Fibroblast of lung (primary cell): ENCODE data around the gene SHISAL2B. TPM values are rescaled to one million over a fixed set of nuclear protein-coding genes. Genes with fewer than 3 reads are reported as not detected.

Experiments used
- DNase-seq, 2 donors: peaks; one replicate each; pipeline versions ENCODE4 v3.0.0 to v3.0.0-alpha.2; 2010; ENCODE audit warnings: low read depth in 2 of 2
- H2AFZ ChIP-seq: 2 replicates; pipeline ENCODE4 v1.5.1; 2012; ENCODE audit warnings: low read length, control low read depth, inconsistent platforms
- H3K27ac ChIP-seq: 2 replicates; pipeline ENCODE4 v1.5.1; 2011; ENCODE audit warnings: low read length, control low read depth; ENCODE audit not compliant: insufficient read depth
- H3K27me3 ChIP-seq: 2 replicates; pipeline ENCODE4 v1.5.1; 2011; ENCODE audit warnings: mild to moderate bottlenecking, low read length; ENCODE audit not compliant: control insufficient read depth, insufficient read depth
- H3K36me3 ChIP-seq: 2 replicates; pipeline ENCODE4 v1.5.1; 2011; ENCODE audit warnings: low read length; ENCODE audit not compliant: control insufficient read depth, insufficient read depth
- H3K4me1 ChIP-seq: 2 replicates; pipeline ENCODE4 v1.5.1; 2011; ENCODE audit warnings: low read length; ENCODE audit not compliant: control insufficient read depth, insufficient read depth; ENCODE audit errors: extremely low read depth
- H3K4me2 ChIP-seq: 2 replicates; pipeline ENCODE4 v1.5.1; 2011; ENCODE audit warnings: low read length, control low read depth; ENCODE audit not compliant: insufficient read depth; ENCODE audit errors: extremely low read depth
- H3K4me3 ChIP-seq, 4 experiments: fragments of 200-600 bp in 1 of 4; sonication (generic) in 1 of 4; replicated peaks in 1 of 4; 2 replicates each; pipeline ENCODE4 v1.5.1; 2011 to 2016; ENCODE audit warnings: low read length in 4 of 4, low read depth in 3 of 4, mild to moderate bottlenecking in 3 of 4, control low read depth in 2 of 4, inconsistent platforms in 1 of 4, mixed read lengths in 1 of 4; ENCODE audit not compliant: insufficient read depth in 1 of 4; ENCODE audit errors: control extremely low read depth in 1 of 4
- H3K79me2 ChIP-seq: 2 replicates; pipeline ENCODE4 v1.5.1; 2012; ENCODE audit warnings: mild to moderate bottlenecking, low read length, inconsistent platforms; ENCODE audit not compliant: control insufficient read depth, insufficient read depth
- H3K9ac ChIP-seq: 2 replicates; pipeline ENCODE4 v1.5.1; 2011; ENCODE audit warnings: mild to moderate bottlenecking, low read length, control low read depth; ENCODE audit not compliant: insufficient read depth
- H3K9me3 ChIP-seq: 2 replicates; pipeline ENCODE4 v1.5.1; 2012; ENCODE audit warnings: low read depth, low read length; ENCODE audit not compliant: control insufficient read depth, insufficient read depth
- H4K20me1 ChIP-seq: 2 replicates; pipeline ENCODE4 v1.5.1; 2011; ENCODE audit warnings: low read length; ENCODE audit not compliant: control insufficient read depth, insufficient read depth; ENCODE audit errors: extremely low read depth
- EZH2 ChIP-seq: IDR thresholded peaks from 2 replicates; pipeline ENCODE4 v1.5.1; 2012; ENCODE audit warnings: low read length, control low read depth, mild to moderate bottlenecking; ENCODE audit errors: missing control alignments
- polyA plus RNA-seq, 2 donors: library from polyadenylated mRNA; depleted of rRNA in 1 of 2; stranded (reverse) in 1 of 2; unstranded in 1 of 2; fragments of >200 nt; gene quantifications; 2 replicates each; pipeline ENCODE4 v1.2.1, GENCODE V29; 2011 to 2012; ENCODE audit warnings: missing spikeins in 1 of 2
- total RNA-seq: library from RNA; depleted of rRNA; stranded (reverse); fragments of >200 nt; gene quantifications from 2 replicates; pipeline ENCODE4 v1.2.1, GENCODE V29; 2014
- TF ChIP-seq, protein P1 (sequence below), 2 donors: IDR thresholded peaks in 1 of 2; conservative IDR thresholded peaks in 1 of 2; 1 replicate in 1 of 2; 2 replicates in 1 of 2; pipeline ENCODE4 v1.5.1; 2011 to 2012; ENCODE audit warnings: low read length in 2 of 2, control low read depth in 1 of 2, inconsistent platforms in 1 of 2, low read depth in 1 of 2, mild to moderate bottlenecking in 1 of 2

Gene SHISAL2B
- total and polyA plus RNA-seq, 2 donors (not counting 1 experiment from before 2014, with no cell fraction given): not detected

DNA sequence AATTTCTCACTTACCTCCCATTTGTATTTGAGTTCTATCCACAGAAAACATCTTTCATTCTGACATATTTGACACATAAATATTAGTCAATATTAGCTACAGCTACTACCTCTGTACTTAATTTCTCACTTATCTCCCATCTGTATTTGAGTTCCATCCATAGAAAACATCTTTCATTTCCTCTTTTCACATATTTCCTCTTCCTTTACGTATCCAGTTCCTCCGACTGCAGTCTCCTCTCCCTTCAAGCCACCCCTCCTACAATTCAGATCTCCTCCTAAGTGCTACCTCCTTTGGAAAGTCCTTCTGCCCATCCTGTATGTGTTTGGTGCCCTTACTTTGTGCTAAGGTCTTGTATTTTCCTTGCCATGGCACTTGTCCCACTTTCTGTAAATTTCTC is 76.6 kb downstream of the SHISAL2B start:
- Histone ChIP-seq H3K4me1 (peaks cover 9% of the 10 kb centered on the region), H3K27me3 (no peaks in the 10 kb centered on the region), H3K79me2 (peaks cover 53% of the 10 kb centered on the region), H2AFZ (no peak overlapping the region), H3K4me3 (peak overlapping the region; percentile 87 to 99 (median 91)), H3K36me3 (no peaks in the 10 kb centered on the region), H3K9ac (no peak overlapping the region), H4K20me1 (no peaks in the 10 kb centered on the region), H3K4me2 (peak overlapping the region; percentile 87), H3K27ac (no peak overlapping the region), H3K9me3 (no peaks in the 10 kb centered on the region)
- DNase-seq: no peak
- TF ChIP-seq, protein P1, sequence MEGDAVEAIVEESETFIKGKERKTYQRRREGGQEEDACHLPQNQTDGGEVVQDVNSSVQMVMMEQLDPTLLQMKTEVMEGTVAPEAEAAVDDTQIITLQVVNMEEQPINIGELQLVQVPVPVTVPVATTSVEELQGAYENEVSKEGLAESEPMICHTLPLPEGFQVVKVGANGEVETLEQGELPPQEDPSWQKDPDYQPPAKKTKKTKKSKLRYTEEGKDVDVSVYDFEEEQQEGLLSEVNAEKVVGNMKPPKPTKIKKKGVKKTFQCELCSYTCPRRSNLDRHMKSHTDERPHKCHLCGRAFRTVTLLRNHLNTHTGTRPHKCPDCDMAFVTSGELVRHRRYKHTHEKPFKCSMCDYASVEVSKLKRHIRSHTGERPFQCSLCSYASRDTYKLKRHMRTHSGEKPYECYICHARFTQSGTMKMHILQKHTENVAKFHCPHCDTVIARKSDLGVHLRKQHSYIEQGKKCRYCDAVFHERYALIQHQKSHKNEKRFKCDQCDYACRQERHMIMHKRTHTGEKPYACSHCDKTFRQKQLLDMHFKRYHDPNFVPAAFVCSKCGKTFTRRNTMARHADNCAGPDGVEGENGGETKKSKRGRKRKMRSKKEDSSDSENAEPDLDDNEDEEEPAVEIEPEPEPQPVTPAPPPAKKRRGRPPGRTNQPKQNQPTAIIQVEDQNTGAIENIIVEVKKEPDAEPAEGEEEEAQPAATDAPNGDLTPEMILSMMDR (conservative IDR thresholded peaks at IDR 0.05 in 1 of 2, IDR thresholded peaks at IDR 0.05 in 1 of 2; ENCODE audit: low read depth in 1 of 2, low read length in 2 of 2): no peak
- no peak for TF ChIP-seq EZH2

Other genes starting within 250 kb of the SHISAL2B start
- under 0.01 and 0.51 TPM in 2 replicates for gene RGS7BP, start 184.5 kb upstream of the SHISAL2B start, total RNA-seq
- gene RGS7BP, start 184.5 kb upstream of the SHISAL2B start, polyA plus RNA-seq: 0.20 and 0.23 TPM in 2 replicates
- gene SREK1IP1, start 78.2 kb downstream of the SHISAL2B start, total RNA-seq: 9.5 and 13.5 TPM in 2 replicates
- 6.5 and 6.9 TPM in 2 replicates for gene SREK1IP1, start 78.2 kb downstream of the SHISAL2B start, polyA plus RNA-seq
- gene CWC27, start 78.4 kb downstream of the SHISAL2B start, total RNA-seq: 16.9 and 17.3 TPM in 2 replicates
- gene CWC27, start 78.4 kb downstream of the SHISAL2B start, polyA plus RNA-seq: 37.2 and 37.5 TPM in 2 replicates